GM18861 (cell line): ENCODE results near the gene ILK.

ENCODE experiments used
- ATAC-seq: cut with Tn5 transposase; IDR thresholded peaks from one replicate; pipeline ENCODE4 v1.9.1; 2021; ENCODE audit not compliant: unreplicated experiment

ILK gene

GRCh38 chr11:6604790-6605189 lies 1.2 kb downstream of the ILK start:
- no peak for ATAC-seq

GRCh38 chr11:6606471-6607189 lies 3.1 kb downstream of the ILK start:
- ATAC-seq, result peak; percentile 48

- ATAC-seq, result no peak
Measured at GRCh38 chr11:6607190-6607795, 3.7 kb downstream of the ILK start.

- no peak for ATAC-seq
Measured at GRCh38 chr11:6608011-6608410, 4.4 kb downstream of the ILK start.

- ATAC-seq, result no peak
Measured at GRCh38 chr11:6608726-6609501, 5.3 kb downstream of the ILK start.

GRCh38 chr11:6609502-6610015 lies 6.0 kb downstream of the ILK start:
- no peak for ATAC-seq

- no peak for ATAC-seq
Measured at GRCh38 chr11:6610591-6610990, 7.0 kb downstream of the ILK start.

- no peak for ATAC-seq
Measured at GRCh38 chr11:6611092-6611962, 7.8 kb downstream of the ILK start.

- ATAC-seq, result peak; percentile 4
Measured at GRCh38 chr11:6611963-6612212, 8.3 kb downstream of the ILK start.

- ATAC-seq, result peak; percentile 69
Measured at GRCh38 chr11:6612213-6613041, 8.9 kb downstream of the ILK start, which contains the start of gene TAF10. Gene TAF10, minus strand, starts transcription at chr11:6612216. Its CDS starts 27 bp downstream, at chr11:6612189.

GRCh38 chr11:6613496-6613895 lies 9.9 kb downstream of the ILK start:
- ATAC-seq, result no peak

- no peak for ATAC-seq
Measured at GRCh38 chr11:6614446-6614845, 10.9 kb downstream of the ILK start.

- ATAC-seq, result no peak
Measured at GRCh38 chr11:6615046-6615445, 11.5 kb downstream of the ILK start.

GRCh38 chr11:6615882-6616585 lies 12.5 kb downstream of the ILK start:
- ATAC-seq, result no peak

- no peak for ATAC-seq
Measured at GRCh38 chr11:6616596-6617250, 13.1 kb downstream of the ILK start.

GRCh38 chr11:6617315-6617781 lies 13.8 kb downstream of the ILK start:
- no peak for ATAC-seq

- no peak for ATAC-seq
Measured at GRCh38 chr11:6618117-6619003, 14.8 kb downstream of the ILK start.
